HEK293T (cell line): ENCODE measurements around the gene ZNF750.

Source experiments
- CTCF ChIA-PET: fragments of 350-600 bp; formaldehyde crosslinking; extraction: SDS; loops from one replicate; lab custom pipeline; 2021; ENCODE audit warnings: antibody characterized with exemption, inconsistent platforms; lab: Yijun Ruan, JAX
- POLR2A ChIA-PET: fragments of 350-600 bp; formaldehyde crosslinking; extraction: SDS; loops from one replicate; lab custom pipeline; 2020; ENCODE audit warnings: antibody characterized with exemption, inconsistent platforms; lab: Yijun Ruan, JAX
- DNase-seq: peaks from one replicate; pipeline ENCODE4 v3.0.0; 2012; ENCODE audit warnings: mixed read lengths; ENCODE audit errors: extremely low spot score
- ARNT ChIP-seq: fragments of 450-650 bp; IDR thresholded peaks from 2 replicates; pipeline ENCODE4 v1.6.1; 2017; ENCODE audit warnings: mild to moderate bottlenecking
- BHLHE40 ChIP-seq: fragments of 450-650 bp; IDR thresholded peaks from 2 replicates; pipeline ENCODE4 v1.6.1; 2016; ENCODE audit warnings: mild to moderate bottlenecking, moderate library complexity, borderline replicate concordance
- CTBP1 ChIP-seq: fragments of 450-650 bp; IDR thresholded peaks from 2 replicates; pipeline ENCODE4 v1.6.1; 2016; ENCODE audit warnings: borderline replicate concordance
- ELF4 ChIP-seq: fragments of 450-650 bp; IDR thresholded peaks from 2 replicates; pipeline ENCODE4 v1.6.1; 2017; ENCODE audit warnings: antibody characterized with exemption
- FOXA1 ChIP-seq: fragments of 450-650 bp; IDR thresholded peaks from 2 replicates; pipeline ENCODE4 v1.6.1; 2016; ENCODE audit warnings: mild to moderate bottlenecking
- FOXK2 ChIP-seq: fragments of 450-650 bp; IDR thresholded peaks from 2 replicates; pipeline ENCODE4 v1.6.1; 2016; ENCODE audit warnings: mild to moderate bottlenecking
- FOXM1 ChIP-seq: fragments of 450-650 bp; IDR thresholded peaks from 2 replicates; pipeline ENCODE4 v1.6.1; 2017; ENCODE audit warnings: mild to moderate bottlenecking, borderline replicate concordance
- HDGF ChIP-seq: fragments of 450-650 bp; IDR thresholded peaks from 2 replicates; pipeline ENCODE4 v1.6.1; 2017; ENCODE audit warnings: antibody characterized with exemption, borderline replicate concordance
- L3MBTL2 ChIP-seq: fragments of 450-650 bp; conservative IDR thresholded peaks from 2 replicates; pipeline ENCODE4 v1.6.1; 2016; ENCODE audit warnings: mild to moderate bottlenecking
- LEF1 ChIP-seq: fragments of 450-650 bp; IDR thresholded peaks from 2 replicates; pipeline ENCODE4 v1.6.1; 2017; ENCODE audit warnings: mild to moderate bottlenecking, borderline replicate concordance
- NFRKB ChIP-seq: fragments of 450-650 bp; IDR thresholded peaks from 2 replicates; pipeline ENCODE4 v1.6.1; 2016; ENCODE audit warnings: mild to moderate bottlenecking, moderate library complexity
- SP1 ChIP-seq: fragments of 450-650 bp; IDR thresholded peaks from 2 replicates; pipeline ENCODE4 v1.6.1; 2017
- SUZ12 ChIP-seq: fragments of 450-650 bp; IDR thresholded peaks from 2 replicates; pipeline ENCODE4 v1.6.1; 2016; ENCODE audit warnings: mild to moderate bottlenecking
- TARDBP ChIP-seq: fragments of 450-650 bp; IDR thresholded peaks from 2 replicates; pipeline ENCODE4 v1.6.1; 2016
- ZNF384 ChIP-seq: fragments of 450-650 bp; IDR thresholded peaks from 2 replicates; pipeline ENCODE4 v1.6.1; 2016
- TF ChIP-seq, protein P1 (sequence below): fragments of 450-650 bp; IDR thresholded peaks from 2 replicates; pipeline ENCODE4 v1.6.1; 2016

The ZNF750 gene

DNA sequence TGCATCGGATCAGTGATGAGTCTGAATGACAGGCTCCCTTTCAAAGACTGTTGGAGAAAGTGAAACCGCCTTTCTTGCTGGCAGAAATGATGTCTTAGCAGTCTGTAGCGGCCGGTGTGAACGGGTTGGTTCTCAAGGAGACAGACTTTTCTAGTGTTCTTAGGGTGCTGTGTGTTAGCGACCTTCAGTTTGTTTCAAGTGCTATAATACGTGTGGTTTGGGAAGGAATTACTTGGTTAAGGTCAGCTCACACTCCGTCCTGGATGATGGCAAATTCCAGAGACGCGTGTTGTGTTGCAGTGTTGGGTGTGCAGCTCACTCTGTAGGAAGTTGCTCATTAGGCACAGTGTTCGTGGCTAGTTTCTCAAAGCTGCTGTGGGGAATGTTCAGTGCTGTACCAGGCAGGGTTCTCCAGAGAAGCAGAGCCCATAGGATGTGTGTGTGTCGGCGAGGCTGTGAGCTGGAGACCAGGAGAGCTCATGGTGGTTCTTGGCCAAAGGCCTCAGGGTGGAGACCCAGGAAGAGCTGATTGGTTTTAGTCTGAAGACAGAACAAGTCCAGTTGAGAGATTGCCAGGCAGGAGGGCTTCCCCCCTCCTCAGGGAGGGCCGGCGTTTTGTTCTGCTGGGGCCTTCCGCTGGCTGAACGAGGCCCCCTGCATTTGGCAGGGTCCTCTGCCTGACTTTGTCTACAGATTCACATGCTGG, 37.6 kb downstream of the ZNF750 start:
- POLR2A ChIA-PET: interaction anchor here (1.0 kb wide), 1 partner anchor 145 kb away, joined by 3 read pairs; no protein-coding TSS in a partner anchor
- CTCF ChIA-PET: interaction anchor here (0.5 kb wide), 1 partner anchor 857 kb away, joined by 3 read pairs; no protein-coding TSS in a partner anchor
- DNase-seq: no peak
- TF ChIP-seq FOXA1 (no peak), LEF1 (no peak), SUZ12 (no peak)

DNA sequence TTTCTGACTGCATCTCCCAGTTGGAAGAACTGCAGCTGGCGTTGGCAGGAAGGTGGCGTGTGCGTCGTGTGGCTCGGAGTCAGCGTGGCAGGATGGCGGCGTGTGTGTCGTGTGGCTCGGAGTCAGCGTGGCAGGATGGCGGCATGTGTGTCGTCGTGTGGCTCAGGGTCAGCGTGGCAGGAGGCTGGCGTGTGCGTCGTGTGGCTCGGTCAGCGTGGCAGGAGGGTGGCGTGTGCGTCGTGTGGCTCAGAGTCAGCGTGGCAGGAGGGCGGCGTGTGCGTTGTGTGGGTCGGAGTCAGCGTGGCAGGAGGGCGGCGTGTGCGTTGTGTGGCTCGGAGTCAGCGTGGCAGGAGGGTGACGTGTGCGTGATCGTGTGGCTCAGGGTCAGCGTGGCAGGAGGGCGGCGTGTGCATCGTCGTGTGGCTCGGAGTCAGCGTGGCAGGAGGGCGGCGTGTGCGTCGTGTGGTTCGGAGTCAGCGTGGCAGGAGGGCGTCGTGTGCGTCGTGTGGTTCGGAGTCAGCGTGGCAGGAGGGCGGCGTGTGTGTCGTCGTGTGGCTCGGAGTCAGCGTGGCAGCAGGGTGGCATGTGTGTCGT, 38.3 kb downstream of the ZNF750 start:
- no peak for DNase-seq
- CTCF ChIA-PET: interaction anchor here (0.5 kb wide), 1 partner anchor 856 kb away, joined by 3 read pairs; no protein-coding TSS in a partner anchor
- POLR2A ChIA-PET: no interaction called here
- TF ChIP-seq HDGF (no peak), CTBP1 (no peak), TARDBP (no peak), FOXA1 (no peak), ELF4 (no peak), ARNT (no peak), LEF1 (no peak), ZNF384 (no peak), FOXM1 (no peak), SUZ12 (no peak), FOXK2 (no peak)

DNA sequence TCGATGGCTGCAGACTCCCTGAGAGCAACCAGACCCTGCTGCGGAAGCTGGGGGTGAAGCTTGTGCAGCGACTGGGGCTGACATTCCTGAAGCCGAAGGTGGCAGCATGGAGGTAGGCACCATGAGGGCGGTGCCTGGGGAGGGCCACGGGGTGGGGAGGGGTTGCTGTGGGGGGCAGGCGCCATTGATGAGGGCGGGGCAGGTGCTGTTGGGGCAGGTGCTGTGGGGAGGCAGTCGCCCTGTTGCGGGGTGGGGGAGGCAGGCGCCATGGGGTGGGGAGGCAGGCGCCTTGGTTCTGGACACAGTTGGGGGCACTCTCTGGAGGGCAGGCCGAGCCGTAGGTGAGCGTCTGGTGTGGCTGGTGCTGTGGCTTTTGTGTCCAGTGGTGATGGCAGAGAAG, 38.9 kb downstream of the ZNF750 start:
- ChIA-PET POLR2A (no interaction called here), CTCF (no interaction called here)
- DNase-seq: no peak
- no peak for TF ChIP-seq TARDBP
- no peak for TF ChIP-seq LEF1
- no peak for TF ChIP-seq NFRKB
- no peak for TF ChIP-seq FOXK2
- TF ChIP-seq, protein P1, sequence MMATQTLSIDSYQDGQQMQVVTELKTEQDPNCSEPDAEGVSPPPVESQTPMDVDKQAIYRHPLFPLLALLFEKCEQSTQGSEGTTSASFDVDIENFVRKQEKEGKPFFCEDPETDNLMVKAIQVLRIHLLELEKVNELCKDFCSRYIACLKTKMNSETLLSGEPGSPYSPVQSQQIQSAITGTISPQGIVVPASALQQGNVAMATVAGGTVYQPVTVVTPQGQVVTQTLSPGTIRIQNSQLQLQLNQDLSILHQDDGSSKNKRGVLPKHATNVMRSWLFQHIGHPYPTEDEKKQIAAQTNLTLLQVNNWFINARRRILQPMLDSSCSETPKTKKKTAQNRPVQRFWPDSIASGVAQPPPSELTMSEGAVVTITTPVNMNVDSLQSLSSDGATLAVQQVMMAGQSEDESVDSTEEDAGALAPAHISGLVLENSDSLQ: no peak
- no peak for TF ChIP-seq FOXA1
- no peak for TF ChIP-seq ARNT
- TF ChIP-seq HDGF: no peak
- TF ChIP-seq L3MBTL2: no peak
- TF ChIP-seq BHLHE40: no peak
- no peak for TF ChIP-seq SP1
- TF ChIP-seq FOXM1: no peak
- TF ChIP-seq ELF4: no peak
- TF ChIP-seq CTBP1: no peak
- no peak for TF ChIP-seq ZNF384

DNA sequence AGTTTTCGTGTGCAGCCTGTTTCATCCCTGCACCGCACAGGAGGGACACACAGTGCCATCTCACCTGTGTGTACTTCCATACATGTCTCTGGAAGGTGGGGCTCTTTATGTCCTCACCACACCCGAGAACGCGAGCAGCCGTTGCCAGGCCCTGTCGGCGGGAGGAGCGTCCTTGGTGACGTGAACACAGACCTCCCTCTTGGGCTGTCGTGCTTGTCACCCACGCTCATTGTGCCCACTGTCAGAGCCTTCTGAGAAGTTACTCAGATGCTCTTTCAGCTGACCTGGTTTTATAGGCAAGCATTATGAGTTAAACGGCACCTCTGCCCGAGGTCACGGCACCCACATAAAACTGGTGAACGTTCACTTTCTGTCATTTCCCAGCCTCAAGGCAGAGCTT, 40.2 kb downstream of the ZNF750 start:
- ChIA-PET CTCF (no interaction called here), POLR2A (no interaction called here)
- no peak for DNase-seq
- TF ChIP-seq FOXM1 (no peak), FOXA1 (no peak), NFRKB (no peak), CTBP1 (no peak), BHLHE40 (no peak)
- TF ChIP-seq, protein P1: no peak

DNA sequence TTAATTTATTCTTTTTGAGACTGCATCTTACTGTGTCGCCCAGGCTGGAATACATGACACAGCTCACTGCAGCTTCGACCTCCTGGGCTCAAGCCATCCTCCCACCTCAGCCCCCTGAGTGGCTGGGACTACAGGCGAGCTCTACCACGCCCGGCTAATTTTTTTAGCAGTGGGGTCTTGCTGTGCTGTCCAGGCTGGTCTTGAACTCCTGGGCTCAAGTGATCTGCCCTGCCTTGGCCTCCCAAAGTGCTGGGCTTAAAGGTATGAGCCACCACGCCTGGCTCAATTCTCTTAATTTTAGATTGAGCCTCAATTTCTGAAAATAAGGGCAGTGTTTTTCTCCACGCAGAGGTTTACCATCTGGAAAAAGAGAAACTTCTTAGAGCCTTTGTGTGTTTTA, 41.1 kb downstream of the ZNF750 start:
- no peak for TF ChIP-seq CTBP1
- TF ChIP-seq BHLHE40: no peak
- no peak for TF ChIP-seq TARDBP
- no peak for TF ChIP-seq SP1
- ChIA-PET POLR2A (no interaction called here), CTCF (no interaction called here)
- DNase-seq: no peak

DNA sequence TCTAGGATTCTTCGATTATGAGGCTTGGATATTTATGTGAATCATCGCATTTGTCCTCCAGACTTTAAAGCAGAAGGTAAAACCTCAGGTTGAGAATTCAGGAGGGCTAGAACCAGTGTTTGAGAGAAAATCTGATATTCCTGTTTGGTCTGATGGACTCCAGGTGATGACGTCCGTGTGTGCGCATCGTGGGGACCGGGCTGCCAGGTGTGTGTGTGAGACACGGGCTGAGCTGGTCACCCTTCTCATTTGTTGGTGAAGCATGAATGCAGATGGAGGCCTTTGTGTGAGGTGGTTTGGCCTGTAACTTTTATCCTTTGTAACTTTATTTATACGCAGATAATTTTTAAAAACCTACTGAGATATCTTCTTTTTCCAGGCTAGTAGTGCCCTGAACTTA, 42.8 kb downstream of the ZNF750 start:
- TF ChIP-seq FOXK2 (no peak), ELF4 (no peak), TARDBP (no peak), BHLHE40 (no peak), ZNF384 (no peak), LEF1 (no peak), FOXA1 (no peak), SP1 (no peak)
- TF ChIP-seq, protein P1: no peak
- ChIA-PET POLR2A (no interaction called here), CTCF (no interaction called here)
- DNase-seq: no peak
